HEK293T (cell line): Measurements from ENCODE around the gene HRC.

Source experiments
- BHLHE40 ChIP-seq: fragments of 450-650 bp; IDR thresholded peaks from 2 replicates; pipeline ENCODE4 v1.6.1; 2016; ENCODE audit warnings: mild to moderate bottlenecking, moderate library complexity, borderline replicate concordance
- FOXA1 ChIP-seq: fragments of 450-650 bp; IDR thresholded peaks from 2 replicates; pipeline ENCODE4 v1.6.1; 2016; ENCODE audit warnings: mild to moderate bottlenecking
- L3MBTL2 ChIP-seq: fragments of 450-650 bp; conservative IDR thresholded peaks from 2 replicates; pipeline ENCODE4 v1.6.1; 2016; ENCODE audit warnings: mild to moderate bottlenecking
- LEF1 ChIP-seq: fragments of 450-650 bp; IDR thresholded peaks from 2 replicates; pipeline ENCODE4 v1.6.1; 2017; ENCODE audit warnings: mild to moderate bottlenecking, borderline replicate concordance
- TARDBP ChIP-seq: fragments of 450-650 bp; IDR thresholded peaks from 2 replicates; pipeline ENCODE4 v1.6.1; 2016

DNA sequence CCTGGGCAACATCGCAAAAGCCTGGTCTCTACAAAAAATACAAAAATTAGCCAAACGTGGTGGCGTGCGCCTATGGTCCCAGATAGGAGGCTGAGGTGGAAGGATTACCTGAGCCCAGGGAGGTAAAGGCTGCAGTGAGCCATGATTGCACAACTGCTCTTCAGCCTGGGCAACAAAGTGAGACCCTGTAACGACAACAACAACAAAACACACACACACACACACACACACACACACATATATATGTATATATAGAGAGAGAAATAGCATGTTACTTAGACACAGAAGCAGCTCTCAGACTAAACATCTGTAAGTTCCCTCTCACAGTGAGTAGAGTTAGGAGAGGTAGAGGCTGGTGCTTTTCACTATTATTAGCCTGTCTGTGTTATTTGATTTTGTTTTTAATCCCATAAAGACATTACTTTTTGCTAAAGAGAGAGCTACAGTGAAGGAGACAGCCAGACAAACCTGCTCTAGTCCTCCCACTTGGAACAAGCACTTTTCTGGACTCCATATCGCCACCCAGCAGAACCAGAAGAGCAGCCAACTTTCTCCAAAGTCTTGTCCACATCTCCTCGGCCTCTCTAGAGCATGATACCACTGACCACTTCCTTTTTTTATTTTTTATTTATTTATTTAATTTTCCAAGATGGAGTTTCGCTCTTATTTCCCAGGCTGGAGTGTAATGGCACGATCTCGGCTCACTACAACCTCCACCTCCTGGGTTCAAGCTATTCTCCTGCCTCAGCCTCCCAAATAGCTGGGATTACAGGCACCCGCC, 43.8 kb downstream of the HRC start:
- TF ChIP-seq TARDBP (no peak), L3MBTL2 (no peak), FOXA1 (no peak), LEF1 (no peak), BHLHE40 (no peak)
